OCI-LY3 (cell line): ENCODE measurements around the gene CACNA2D3.

Experiments used
- CTCF ChIP-seq: fragments of 200-600, 300-600 bp; sonication (generic); IDR thresholded peaks from 2 replicates; pipeline ENCODE4 v1.5.1; 2014; ENCODE audit warnings: antibody characterized with exemption, low read length, low read depth
- EZH2phosphoT487 ChIP-seq: fragments of 200-600 bp; shearing (Covaris generic); IDR thresholded peaks from 2 replicates; pipeline ENCODE4 v1.6.1; 2018; ENCODE audit warnings: antibody characterized with exemption, mixed run types, low read depth

- TF ChIP-seq CTCF (no peak), EZH2phosphoT487 (no peak)
Observed at GRCh38 chr3:54957711-54958110, 835.4 kb downstream of the CACNA2D3 start.
